Stimulated activated CD4-positive, alpha-beta T cell treated with anti-CD3 and anti-CD28 coated beads, Interleukin-12 subunit alpha, Interleukin-12 subunit beta, amount 100 ng/mL, for 4 hours (primary cell): ENCODE measurements around the gene ENTPD5.
A peak's percentile ranks its signal among the peaks of the same experiment; 100 is the strongest.
"Not testable (repeated sequence)": the region's sequence is repeated elsewhere in the genome, so short reads cannot be mapped to it uniquely, and the experiment has no call there.

ENCODE experiments used
- DNase-seq: peaks from one replicate; pipeline ENCODE4 v3.0.0-alpha.2; 2020

ENTPD5 gene

GRCh38 chr14:73998726-73999125 lies 20.4 kb downstream of the ENTPD5 start:
- no peak for DNase-seq

GRCh38 chr14:73997944-73998447 lies 21.1 kb downstream of the ENTPD5 start:
- DNase-seq: no peak

GRCh38 chr14:73997108-73997943 lies 21.8 kb downstream of the ENTPD5 start:
- no peak for DNase-seq

- no peak for DNase-seq
Observed at GRCh38 chr14:73996731-73997107, 22.4 kb downstream of the ENTPD5 start.

GRCh38 chr14:73995977-73996378 lies 23.1 kb downstream of the ENTPD5 start:
- DNase-seq: no peak

GRCh38 chr14:73994926-73995325 lies 24.2 kb downstream of the ENTPD5 start:
- not testable (repeated sequence) for DNase-seq

- DNase-seq: no peak
Observed at GRCh38 chr14:73991092-73991491, 28.0 kb downstream of the ENTPD5 start.

- not testable (repeated sequence) for DNase-seq
Observed at GRCh38 chr14:73988656-73989055, 30.4 kb downstream of the ENTPD5 start.

GRCh38 chr14:73988065-73988464 lies 31.0 kb downstream of the ENTPD5 start:
- no peak for DNase-seq

GRCh38 chr14:73977896-73978295 lies 41.2 kb downstream of the ENTPD5 start:
- no peak for DNase-seq

GRCh38 chr14:73976125-73976524 lies 43.0 kb downstream of the ENTPD5 start:
- no peak for DNase-seq

- DNase-seq: no peak
Observed at GRCh38 chr14:73973497-73973896, 45.6 kb downstream of the ENTPD5 start.

GRCh38 chr14:73968885-73969284 lies 50.2 kb downstream of the ENTPD5 start:
- DNase-seq: no peak

GRCh38 chr14:73965216-73965615 lies 53.9 kb downstream of the ENTPD5 start:
- no peak for DNase-seq

GRCh38 chr14:73961192-73961591 lies 57.9 kb downstream of the ENTPD5 start:
- DNase-seq: no peak

GRCh38 chr14:73958591-73958990 lies 60.5 kb downstream of the ENTPD5 start:
- DNase-seq: no peak

- no peak for DNase-seq
Observed at GRCh38 chr14:73955674-73956073, 63.4 kb downstream of the ENTPD5 start.

- DNase-seq: no peak
Observed at GRCh38 chr14:73953731-73954130, 65.4 kb downstream of the ENTPD5 start.

- DNase-seq: peak; percentile 80
Observed at GRCh38 chr14:73949752-73950734, 69.0 kb downstream of the ENTPD5 start, which contains the start of the genes COQ6 and FAM161B. Gene COQ6 (plus strand): TSS chr14:73950302. CDS start chr14:73950333, 31 bp downstream. Gene FAM161B (minus strand): TSS chr14:73950094. CDS start chr14:73950026, 68 bp downstream.

- no peak for DNase-seq
Observed at GRCh38 chr14:73945159-73945670, 73.9 kb downstream of the ENTPD5 start.

- no peak for DNase-seq
Observed at GRCh38 chr14:73944432-73945158, 74.5 kb downstream of the ENTPD5 start.

- no peak for DNase-seq
Observed at GRCh38 chr14:73943083-73943482, 76.0 kb downstream of the ENTPD5 start.
